Measurements from ENCODE around the gene SAE1. TPM values are rescaled to one million over a fixed set of nuclear protein-coding genes. Genes with fewer than 3 reads are reported as not detected.

Gene SAE1
- total RNA-seq, 6 experiments from 2014 or later, result 18.8 to 33.2 (median 26.7) TPM

- WGBS (ENCODE audit: insufficient coverage, low coverage, low lambda C conversion rate, missing lambda C conversion rate), result 75% methylated on average over 7 of the region's 9 CpGs
- Histone ChIP-seq H3K4me3 (no peak overlapping the region), H3K36me3 (no peaks in the 10 kb centered on the region), H3K9me3 (no peaks in the 10 kb centered on the region), H3K4me1 (peaks cover 0 to 22% (median 5%) of the 10 kb centered on the region in 4 donors), H3K27me3 (no peaks in the 10 kb centered on the region), H3K27ac (no peak overlapping the region)
- DNase-seq (no peak), ATAC-seq (no peak)
- intact Hi-C loops (cut with DNase I), result no loop called here
- TF ChIP-seq POLR2A (IDR thresholded peaks at IDR 0.05) (no peak), CTCF (IDR thresholded peaks at IDR 0.05) (no peak)
These were observed 28.1 kb upstream of the SAE1 start for GRCh38 chr19:47102346-47103060.

- H3K27ac ChIP-seq, result no peak overlapping the region
- ATAC-seq (no peak), DNase-seq (no peak)
- H3K27me3 ChIP-seq, result no peaks in the 10 kb centered on the region
- no peaks in the 10 kb centered on the region for H3K9me3 ChIP-seq
- peaks cover 0 to 36% (median 10%) of the 10 kb centered on the region in 4 donors for H3K4me1 ChIP-seq
- TF ChIP-seq POLR2A (IDR thresholded peaks at IDR 0.05) (no peak), CTCF (IDR thresholded peaks at IDR 0.05) (no peak)
- 96% methylated on average over 5 of the region's 9 CpGs for WGBS (ENCODE audit: insufficient coverage, low coverage, low lambda C conversion rate, missing lambda C conversion rate)
- H3K4me3 ChIP-seq, result no peak overlapping the region
- intact Hi-C loops (cut with DNase I), result no loop called here
- no peaks in the 10 kb centered on the region for H3K36me3 ChIP-seq
These were observed 26.0 kb upstream of the SAE1 start for GRCh38 chr19:47104680-47105079.

- intact Hi-C loops (cut with DNase I), result no loop called here
- Histone ChIP-seq H3K36me3 (no peaks in the 10 kb centered on the region), H3K4me1 (peaks cover 0 to 45% (median 10%) of the 10 kb centered on the region in 4 donors), H3K27ac (no peak overlapping the region), H3K4me3 (no peak overlapping the region), H3K9me3 (no peaks in the 10 kb centered on the region), H3K27me3 (no peaks in the 10 kb centered on the region)
- WGBS (ENCODE audit: insufficient coverage, low coverage, low lambda C conversion rate, missing lambda C conversion rate), result 21% methylated on average over 2 of the region's 2 CpGs
- DNase-seq (no peak), ATAC-seq (no peak)
- TF ChIP-seq POLR2A (IDR thresholded peaks at IDR 0.05) (no peak), CTCF (IDR thresholded peaks at IDR 0.05) (no peak)
These were observed 24.8 kb upstream of the SAE1 start for GRCh38 chr19:47105874-47106273.

GRCh38 chr19:47106821-47107201 lies 23.8 kb upstream of the SAE1 start:
- no peak for TF ChIP-seq POLR2A (IDR thresholded peaks at IDR 0.05)
- Histone ChIP-seq H3K4me1 (peaks cover 0 to 49% (median 10%) of the 10 kb centered on the region in 4 donors), H3K4me3 (no peak overlapping the region), H3K9me3 (no peaks in the 10 kb centered on the region), H3K27me3 (no peaks in the 10 kb centered on the region), H3K27ac (peak overlapping the region in 2 of 3 donors; percentile 21 to 63), H3K36me3 (no peaks in the 10 kb centered on the region)
- WGBS (ENCODE audit: insufficient coverage, low coverage, low lambda C conversion rate, missing lambda C conversion rate), result 78% methylated on average over 1 of the region's 2 CpGs
- DNase-seq, result no peak
- intact Hi-C loops (cut with DNase I), result no loop called here
- ATAC-seq, result no peak

GRCh38 chr19:47107202-47107952 lies 23.3 kb upstream of the SAE1 start:
- Histone ChIP-seq H3K36me3 (no peaks in the 10 kb centered on the region), H3K4me1 (peaks cover 0 to 49% (median 10%) of the 10 kb centered on the region in 4 donors), H3K27ac (peak overlapping the region; percentile 2 to 63 (median 21)), H3K27me3 (no peaks in the 10 kb centered on the region), H3K4me3 (no peak overlapping the region), H3K9me3 (no peaks in the 10 kb centered on the region)
- 28% methylated on average over 9 of the region's 9 CpGs for WGBS (ENCODE audit: insufficient coverage, low coverage, low lambda C conversion rate, missing lambda C conversion rate)
- peak; percentile 35 for TF ChIP-seq POLR2A (IDR thresholded peaks at IDR 0.05)
- TF ChIP-seq CTCF (IDR thresholded peaks at IDR 0.05), result no peak
- peak; percentile 9 to 76 (median 31) for ATAC-seq
- intact Hi-C loops (cut with DNase I), result no loop called here
- DNase-seq, result no peak
